Activated CD4-positive, alpha-beta T cell treated with anti-CD3 and anti-CD28 coated beads, Interleukin-2, amount 10 ng/mL, durations not matched to agents 7 days and 5 days (primary cell): ENCODE results near the gene CHRDL2. TPM values are rescaled to one million over a fixed set of nuclear protein-coding genes. Genes with fewer than 3 reads are reported as not detected.
"Not testable (repeated sequence)": the region's sequence is repeated elsewhere in the genome, so short reads cannot be mapped to it uniquely, and the experiment has no call there.

Experiments used
- CTCF ChIA-PET: fragments of 350-600 bp; sonication (Branson Sonifier 250); formaldehyde crosslinking; loops from one replicate; lab custom pipeline; 2021; ENCODE audit warnings: antibody characterized with exemption; lab: Charles Lee
- POLR2A ChIA-PET: fragments of 350-600 bp; sonication (Branson Sonifier 250); formaldehyde crosslinking; loops from one replicate; lab custom pipeline; 2021; ENCODE audit warnings: antibody characterized with exemption; lab: Charles Lee
- DNase-seq: peaks from one replicate; pipeline ENCODE4 v3.0.0-alpha.2; 2020
- H3K27ac Mint-ChIP-seq: one replicate; pipeline ENCODE4 v1.8.0; 2021; ENCODE audit warnings: mild to moderate bottlenecking, moderate library complexity, mixed read lengths
- H3K27me3 Mint-ChIP-seq: one replicate; pipeline ENCODE4 v1.8.0; 2021; ENCODE audit warnings: mixed read lengths
- H3K36me3 Mint-ChIP-seq: one replicate; pipeline ENCODE4 v1.8.0; 2021; ENCODE audit warnings: low read depth, mixed read lengths
- H3K4me1 Mint-ChIP-seq: one replicate; pipeline ENCODE4 v1.8.0; 2021; ENCODE audit warnings: mixed read lengths
- H3K4me3 Mint-ChIP-seq: one replicate; pipeline ENCODE4 v1.8.0; 2021; ENCODE audit warnings: mild to moderate bottlenecking, moderate library complexity, mixed read lengths
- H3K9me3 Mint-ChIP-seq: one replicate; pipeline ENCODE4 v1.8.0; 2021; ENCODE audit warnings: mixed read lengths
- total RNA-seq, 2 experiments: library from RNA; stranded (reverse); gene quantifications; one replicate each; pipeline ENCODE4 v1.2.3, GENCODE V29; 2021

Gene CHRDL2
- total RNA-seq, 2 experiments from 2014 or later = not detected

DNA sequence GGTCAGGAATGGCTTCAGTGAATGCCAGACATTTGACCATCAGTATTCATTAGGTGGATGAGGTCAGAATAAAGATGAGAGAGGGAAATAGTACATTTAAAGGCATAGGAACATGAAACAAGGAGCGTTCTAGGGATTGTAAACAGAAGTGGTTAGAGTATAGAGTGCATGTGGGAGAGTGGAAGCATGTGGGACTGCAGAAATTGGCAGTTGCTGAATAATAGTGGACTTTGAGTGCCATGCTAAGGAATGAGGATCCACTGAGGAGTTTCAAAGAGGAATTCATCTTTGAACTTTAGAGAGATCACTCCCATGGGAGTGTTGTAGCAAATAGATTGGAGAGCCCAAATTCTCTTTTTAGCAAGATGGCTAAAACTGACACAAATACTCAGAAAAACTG is 25.3 kb upstream of the CHRDL2 start:
- Mint-ChIP-seq H3K9me3 (peaks cover 4% of the 10 kb centered on the region), H3K4me3 (no peak overlapping the region), H3K27ac (no peak overlapping the region), H3K36me3 (peaks cover 4% of the 10 kb centered on the region), H3K4me1 (peaks cover 6% of the 10 kb centered on the region), H3K27me3 (no peaks in the 10 kb centered on the region)
- CTCF ChIA-PET = no interaction called here
- DNase-seq = no peak
- POLR2A ChIA-PET = no interaction called here

GRCh38 chr11:74755395-74755995 is 24.3 kb upstream of the CHRDL2 start:
- ChIA-PET CTCF (interaction anchor here (0.7 kb wide), 1 partner anchor 572 kb away, joined by 3 read pairs; no protein-coding TSS in a partner anchor), POLR2A (no interaction called here)
- no peak for DNase-seq
- peaks cover 11% of the 10 kb centered on the region for H3K4me1 Mint-ChIP-seq
- no peak overlapping the region for H3K27ac Mint-ChIP-seq
- no peaks in the 10 kb centered on the region for H3K27me3 Mint-ChIP-seq
- H3K9me3 Mint-ChIP-seq = peaks cover 4% of the 10 kb centered on the region
- peaks cover 8% of the 10 kb centered on the region for H3K36me3 Mint-ChIP-seq
- no peak overlapping the region for H3K4me3 Mint-ChIP-seq

DNA sequence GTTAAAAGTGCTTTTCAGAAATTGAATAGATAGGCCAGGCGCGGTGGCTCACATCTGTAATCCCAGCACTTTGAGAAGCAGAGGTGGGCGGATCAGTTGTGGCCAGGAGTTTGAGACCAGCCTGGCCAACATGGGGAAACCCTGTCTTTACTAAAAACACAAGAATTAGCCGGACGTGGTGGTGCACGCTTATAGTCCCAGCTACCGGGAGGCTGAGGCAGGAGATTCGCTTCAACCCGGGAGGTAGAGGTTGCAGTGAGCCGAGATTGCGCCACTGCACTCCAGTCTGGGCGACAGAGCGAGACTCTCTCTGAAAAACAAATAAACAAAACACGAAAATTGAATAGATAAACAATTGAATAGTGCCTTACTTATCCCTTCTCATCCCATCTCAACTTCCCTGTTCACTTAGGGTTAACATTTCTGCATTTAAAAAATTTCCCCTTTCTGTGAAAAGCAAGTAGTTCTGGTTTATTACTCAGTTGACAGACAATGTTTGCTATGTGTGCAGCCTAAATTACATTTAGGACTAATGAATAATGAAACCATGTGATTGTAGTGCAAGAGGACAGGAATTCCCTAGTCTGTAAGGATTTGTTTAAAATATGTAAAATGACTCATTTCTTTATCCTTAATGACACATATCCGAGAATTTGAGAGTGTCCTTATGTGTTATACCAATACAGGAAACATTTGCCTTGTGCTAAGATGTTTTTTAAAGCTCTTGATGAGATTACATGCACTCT is 23.5 kb upstream of the CHRDL2 start:
- no peak for DNase-seq

GRCh38 chr11:74751303-74751702 is 20.1 kb upstream of the CHRDL2 start:
- peaks cover under 1% of the 10 kb centered on the region for H3K9me3 Mint-ChIP-seq

More for the DNA sequence above, 23.5 kb upstream of the CHRDL2 start:
- Mint-ChIP-seq H3K4me3 (no peak overlapping the region), H3K9me3 (peaks cover 4% of the 10 kb centered on the region), H3K36me3 (peaks cover 8% of the 10 kb centered on the region), H3K4me1 (peaks cover 18% of the 10 kb centered on the region), H3K27me3 (no peaks in the 10 kb centered on the region), H3K27ac (no peak overlapping the region)
- POLR2A ChIA-PET = interaction anchor here (0.8 kb wide), 1 partner anchor 9 kb away, joined by 3 read pairs; no protein-coding TSS in a partner anchor
- CTCF ChIA-PET = interaction anchor here (0.7 kb wide), 1 partner anchor 572 kb away, joined by 3 read pairs; no protein-coding TSS in a partner anchor

GRCh38 chr11:74750598-74750997 is 19.4 kb upstream of the CHRDL2 start:
- peak overlapping the region; percentile 83 for H3K4me3 Mint-ChIP-seq
- CTCF ChIA-PET = interaction anchor here (0.7 to 1.0 kb wide), 2 partner anchors 11 to 100 kb away, joined by 3 to 4 read pairs; no protein-coding TSS in a partner anchor
- DNase-seq, POLR2A ChIA-PET, H3K27ac Mint-ChIP-seq, H3K9me3 Mint-ChIP-seq, H3K27me3 Mint-ChIP-seq, H3K36me3 Mint-ChIP-seq: not testable (repeated sequence)
- H3K4me1 Mint-ChIP-seq = peaks cover 32% of the 10 kb centered on the region

More at GRCh38 chr11:74751303-74751702, 20.1 kb upstream of the CHRDL2 start:
- H3K36me3 Mint-ChIP-seq = peaks cover 8% of the 10 kb centered on the region
- POLR2A ChIA-PET = no interaction called here
- CTCF ChIA-PET = no interaction called here
- no peak overlapping the region for H3K27ac Mint-ChIP-seq
- no peaks in the 10 kb centered on the region for H3K27me3 Mint-ChIP-seq
- no peak overlapping the region for H3K4me3 Mint-ChIP-seq
- H3K4me1 Mint-ChIP-seq = peaks cover 32% of the 10 kb centered on the region
- DNase-seq = no peak

DNA sequence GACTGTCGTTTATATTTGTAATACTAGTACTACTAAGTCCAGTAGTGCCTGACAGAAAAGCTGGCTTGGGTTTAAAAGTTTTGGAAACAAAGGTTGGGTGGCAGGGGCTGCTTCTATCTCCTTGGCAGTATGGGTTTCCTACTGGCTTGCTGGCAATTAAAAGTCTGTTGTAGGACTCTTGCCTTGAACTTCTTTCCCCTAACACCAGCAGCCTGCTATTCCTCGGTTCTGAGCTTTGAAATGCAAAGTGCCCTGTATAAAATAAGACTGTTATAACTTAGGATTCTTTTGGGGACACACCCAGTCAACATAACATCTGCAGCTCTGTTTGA is 18.7 kb upstream of the CHRDL2 start:
- CTCF ChIA-PET = interaction anchor here (1.0 kb wide), 1 partner anchor 10 kb away, joined by 4 read pairs; no protein-coding TSS in a partner anchor
- Mint-ChIP-seq H3K9me3 (no peaks in the 10 kb centered on the region), H3K36me3 (peaks cover 7% of the 10 kb centered on the region), H3K4me3 (peak overlapping the region; percentile 83), H3K4me1 (peaks cover 32% of the 10 kb centered on the region), H3K27me3 (no peaks in the 10 kb centered on the region), H3K27ac (peak overlapping the region; percentile 83)
- POLR2A ChIA-PET = interaction anchor here (0.5 kb wide), 1 partner anchor 877 kb away, joined by 3 read pairs; no protein-coding TSS in a partner anchor
- DNase-seq = no peak

DNA sequence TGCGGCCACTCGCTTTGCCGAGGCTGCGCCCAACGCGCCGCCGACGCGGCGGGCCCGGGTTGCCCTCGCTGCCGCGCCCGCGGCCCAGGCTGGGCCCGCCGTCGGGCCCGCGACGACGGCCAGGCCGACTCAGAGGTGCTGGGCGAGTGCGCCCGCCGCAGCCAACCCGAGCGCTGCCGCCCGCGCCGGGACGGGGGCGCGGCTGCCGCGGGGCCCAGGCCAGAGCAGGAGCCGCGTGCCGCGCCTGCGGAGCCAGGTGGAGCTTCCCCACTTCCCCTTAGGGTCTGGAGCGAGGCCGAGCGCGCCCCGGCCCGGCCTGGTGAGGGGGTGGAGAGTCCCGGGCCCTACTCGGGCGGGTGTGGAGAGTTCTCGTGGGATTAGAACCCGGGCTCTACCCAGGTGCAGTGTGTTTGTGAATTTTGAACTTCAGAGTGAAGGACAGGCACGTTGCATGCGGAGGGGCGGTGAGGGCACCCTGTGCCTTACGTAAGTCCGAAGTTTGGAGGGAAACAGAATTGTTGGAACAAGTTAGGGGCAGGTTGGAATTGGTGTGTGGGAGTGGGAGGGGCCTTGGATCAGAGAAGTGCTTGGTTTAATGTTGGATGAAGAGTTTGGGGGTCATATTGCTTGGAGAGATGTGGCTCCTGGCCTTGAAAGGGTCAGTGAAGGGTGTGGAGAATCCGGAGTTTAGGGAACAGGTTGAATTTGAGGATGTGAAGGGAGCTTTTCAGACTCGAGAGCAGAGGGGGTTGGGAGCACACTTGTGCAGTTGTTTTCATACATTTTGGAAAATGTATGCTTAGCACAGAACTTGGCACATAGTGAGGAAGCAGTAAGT is 18.1 kb upstream of the CHRDL2 start:
- peak; percentile 49 for DNase-seq
- Mint-ChIP-seq H3K36me3 (peaks cover 7% of the 10 kb centered on the region), H3K4me1 (peaks cover 30% of the 10 kb centered on the region), H3K4me3 (peak overlapping the region; percentile 83), H3K9me3 (no peaks in the 10 kb centered on the region), H3K27me3 (no peaks in the 10 kb centered on the region), H3K27ac (peak overlapping the region; percentile 83)
- POLR2A ChIA-PET = interaction anchor here (0.5 kb wide), 1 partner anchor 876 kb away, joined by 3 read pairs; no protein-coding TSS in a partner anchor
- CTCF ChIA-PET = interaction anchor here (1.0 to 1.1 kb wide), 2 partner anchors 9 to 10 kb away, joined by 3 to 4 read pairs; no protein-coding TSS in a partner anchor

GRCh38 chr11:74748211-74749126 is 17.2 kb upstream of the CHRDL2 start, which contains the start of gene RNF169:
TSS of gene RNF169 (plus strand) at chr11:74748849. CDS start at chr11:74748881, 32 bp downstream.
- POLR2A ChIA-PET = no interaction called here
- DNase-seq = peak; percentile 91
- Mint-ChIP-seq H3K27me3 (no peaks in the 10 kb centered on the region), H3K36me3 (peaks cover 7% of the 10 kb centered on the region), H3K9me3 (no peaks in the 10 kb centered on the region), H3K4me1 (peaks cover 26% of the 10 kb centered on the region), H3K27ac (peak within 1 kb of the TSS; percentile 85), H3K4me3 (peak within 1 kb of the TSS; percentile 83)
- CTCF ChIA-PET = interaction anchor here (0.8 to 1.1 kb wide), 3 partner anchors 8 to 21 kb away, joined by 3 read pairs; no protein-coding TSS in a partner anchor

DNA sequence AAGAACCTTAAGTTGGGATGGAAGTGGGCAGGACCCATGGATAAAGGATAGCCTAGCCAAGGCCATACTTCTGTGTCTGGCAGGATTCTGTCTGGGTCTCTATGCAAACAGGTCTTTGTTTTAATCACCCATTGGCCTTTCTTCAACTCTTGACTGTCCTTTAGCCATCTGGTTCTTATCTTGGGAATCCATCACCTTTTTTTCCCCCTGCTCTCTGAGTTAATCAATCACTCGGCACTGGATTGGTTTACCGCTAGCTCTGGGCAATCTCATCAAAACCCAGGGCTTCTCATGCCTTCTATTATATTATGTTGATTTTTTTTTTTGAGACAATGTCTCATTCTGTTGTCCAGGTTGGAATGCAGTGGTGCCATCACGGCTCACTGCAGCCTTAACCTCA is 15.6 kb upstream of the CHRDL2 start:
- no peak for DNase-seq
- ChIA-PET POLR2A (no interaction called here), CTCF (interaction anchor here (1.0 kb wide), 1 partner anchor 20 kb away, joined by 3 read pairs; no protein-coding TSS in a partner anchor)
- no peak overlapping the region for H3K4me3 Mint-ChIP-seq
- no peaks in the 10 kb centered on the region for H3K9me3 Mint-ChIP-seq
- no peaks in the 10 kb centered on the region for H3K27me3 Mint-ChIP-seq
- peaks cover 26% of the 10 kb centered on the region for H3K4me1 Mint-ChIP-seq
- H3K27ac Mint-ChIP-seq = no peak overlapping the region
- H3K36me3 Mint-ChIP-seq = peaks cover 7% of the 10 kb centered on the region

DNA sequence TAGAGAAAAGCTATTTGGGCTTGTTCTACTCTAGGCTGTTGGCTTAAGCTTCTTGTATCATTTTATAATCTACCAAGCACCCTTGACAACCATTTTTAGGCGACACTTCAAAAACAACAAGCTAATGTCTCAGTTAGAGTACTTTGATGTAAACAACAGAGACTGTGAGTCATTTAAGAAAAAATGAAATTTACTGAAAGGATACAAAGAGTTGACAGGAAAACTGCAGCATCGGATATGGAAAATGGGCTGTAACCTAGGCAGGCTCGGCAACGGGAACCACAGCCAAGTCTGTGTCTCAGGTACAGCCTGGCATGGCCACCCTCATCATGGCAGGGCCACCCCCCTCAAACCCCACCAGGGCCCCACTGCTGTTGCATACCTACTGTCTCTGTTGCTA is 13.1 kb upstream of the CHRDL2 start:
- POLR2A ChIA-PET = no interaction called here
- H3K27me3 Mint-ChIP-seq = peaks cover 4% of the 10 kb centered on the region
- H3K9me3 Mint-ChIP-seq = no peaks in the 10 kb centered on the region
- H3K4me3 Mint-ChIP-seq = no peak overlapping the region
- CTCF ChIA-PET = interaction anchor here (0.5 to 1.4 kb wide), 3 partner anchors 10 to 241 kb away, joined by 3 to 4 read pairs (median 3); no protein-coding TSS in a partner anchor
- peaks cover 10% of the 10 kb centered on the region for H3K4me1 Mint-ChIP-seq
- no peaks in the 10 kb centered on the region for H3K36me3 Mint-ChIP-seq
- DNase-seq = no peak
- no peak overlapping the region for H3K27ac Mint-ChIP-seq

- peaks cover 10% of the 10 kb centered on the region for H3K4me1 Mint-ChIP-seq
- ChIA-PET CTCF (interaction anchor here (0.5 to 1.4 kb wide), 3 partner anchors 9 to 241 kb away, joined by 3 to 4 read pairs (median 3); no protein-coding TSS in a partner anchor), POLR2A (no interaction called here)
- peaks cover 10% of the 10 kb centered on the region for H3K27me3 Mint-ChIP-seq
- H3K36me3 Mint-ChIP-seq = no peaks in the 10 kb centered on the region
- H3K27ac Mint-ChIP-seq = no peak overlapping the region
- H3K9me3 Mint-ChIP-seq = no peaks in the 10 kb centered on the region
- no peak overlapping the region for H3K4me3 Mint-ChIP-seq
- no peak for DNase-seq
Observed at GRCh38 chr11:74743640-74744039, 12.4 kb upstream of the CHRDL2 start.
